IPS DF 6.9 (cell line): ENCODE results near the gene NXPH3.
"Not testable (repeated sequence)": the region's sequence is repeated elsewhere in the genome, so short reads cannot be mapped to it uniquely, and the experiment has no call there.

ENCODE experiments used
- DNase-seq: peaks from one replicate; pipeline ENCODE4 v3.0.0-alpha.2; 2013; ENCODE audit warnings: low read depth, low spot score
- H3K27ac ChIP-seq: one replicate; pipeline ENCODE4 v1.5.1; 2013; ENCODE audit warnings: low read length, control low read depth
- H3K27me3 ChIP-seq: 2 replicates; pipeline ENCODE4 v1.6.1; 2013; ENCODE audit warnings: mild to moderate bottlenecking, low read length; ENCODE audit not compliant: control insufficient read depth, insufficient read depth
- H3K36me3 ChIP-seq: 2 replicates; pipeline ENCODE4 v1.6.1; 2013; ENCODE audit warnings: low read length; ENCODE audit not compliant: control insufficient read depth, insufficient read depth
- H3K4me1 ChIP-seq: 2 replicates; pipeline ENCODE4 v1.6.1; 2013; ENCODE audit warnings: low read length; ENCODE audit not compliant: control insufficient read depth, insufficient read depth
- H3K4me3 ChIP-seq: 2 replicates; pipeline ENCODE4 v1.5.1; 2013; ENCODE audit warnings: mild to moderate bottlenecking, low read length
- H3K9me3 ChIP-seq: 2 replicates; pipeline ENCODE4 v1.6.1; 2013; ENCODE audit warnings: low read length, inconsistent platforms; ENCODE audit not compliant: control insufficient read depth, insufficient read depth
- WGBS: extraction: QIAGEN DNeasy Blood & Tissue Kit; methylation state at CpG from one replicate; pipeline ENCODE4 v1.1.7; 2013; ENCODE audit warnings: mixed read lengths, missing lambda C conversion rate; ENCODE audit not compliant: insufficient read length, insufficient coverage; 5-methylcytosine and 5-hydroxymethylcytosine counted together

Gene NXPH3

GRCh38 chr17:49548051-49548505 lies 27.6 kb upstream of the NXPH3 start:
- no peak for DNase-seq
- Histone ChIP-seq H3K36me3 (no peaks in the 10 kb centered on the region), H3K4me3 (no peak overlapping the region), H3K9me3 (no peaks in the 10 kb centered on the region), H3K27me3 (no peaks in the 10 kb centered on the region), H3K27ac (no peak overlapping the region), H3K4me1 (no peaks in the 10 kb centered on the region; the same call in none of the 2 replicates)
- WGBS = no CpG with 5 or more reads among the region's 12 CpGs

GRCh38 chr17:49548506-49549310 lies 27.0 kb upstream of the NXPH3 start:
- no CpG with 5 or more reads among the region's 8 CpGs for WGBS
- Histone ChIP-seq H3K27ac (no peak overlapping the region), H3K36me3 (no peaks in the 10 kb centered on the region), H3K9me3 (no peaks in the 10 kb centered on the region), H3K4me1 (no peaks in the 10 kb centered on the region; the same call in none of the 2 replicates), H3K27me3 (no peaks in the 10 kb centered on the region), H3K4me3 (no peak overlapping the region)
- DNase-seq = no peak

GRCh38 chr17:49549311-49549605 lies 26.4 kb upstream of the NXPH3 start:
- H3K9me3 ChIP-seq = no peaks in the 10 kb centered on the region
- H3K4me1 ChIP-seq = no peaks in the 10 kb centered on the region; the same call in none of the 2 replicates
- H3K27me3 ChIP-seq = no peaks in the 10 kb centered on the region
- H3K27ac ChIP-seq = no peak overlapping the region
- H3K36me3 ChIP-seq = no peaks in the 10 kb centered on the region
- DNase-seq = no peak
- H3K4me3 ChIP-seq = no peak overlapping the region
- WGBS = no CpG with 5 or more reads among the region's 6 CpGs

DNA sequence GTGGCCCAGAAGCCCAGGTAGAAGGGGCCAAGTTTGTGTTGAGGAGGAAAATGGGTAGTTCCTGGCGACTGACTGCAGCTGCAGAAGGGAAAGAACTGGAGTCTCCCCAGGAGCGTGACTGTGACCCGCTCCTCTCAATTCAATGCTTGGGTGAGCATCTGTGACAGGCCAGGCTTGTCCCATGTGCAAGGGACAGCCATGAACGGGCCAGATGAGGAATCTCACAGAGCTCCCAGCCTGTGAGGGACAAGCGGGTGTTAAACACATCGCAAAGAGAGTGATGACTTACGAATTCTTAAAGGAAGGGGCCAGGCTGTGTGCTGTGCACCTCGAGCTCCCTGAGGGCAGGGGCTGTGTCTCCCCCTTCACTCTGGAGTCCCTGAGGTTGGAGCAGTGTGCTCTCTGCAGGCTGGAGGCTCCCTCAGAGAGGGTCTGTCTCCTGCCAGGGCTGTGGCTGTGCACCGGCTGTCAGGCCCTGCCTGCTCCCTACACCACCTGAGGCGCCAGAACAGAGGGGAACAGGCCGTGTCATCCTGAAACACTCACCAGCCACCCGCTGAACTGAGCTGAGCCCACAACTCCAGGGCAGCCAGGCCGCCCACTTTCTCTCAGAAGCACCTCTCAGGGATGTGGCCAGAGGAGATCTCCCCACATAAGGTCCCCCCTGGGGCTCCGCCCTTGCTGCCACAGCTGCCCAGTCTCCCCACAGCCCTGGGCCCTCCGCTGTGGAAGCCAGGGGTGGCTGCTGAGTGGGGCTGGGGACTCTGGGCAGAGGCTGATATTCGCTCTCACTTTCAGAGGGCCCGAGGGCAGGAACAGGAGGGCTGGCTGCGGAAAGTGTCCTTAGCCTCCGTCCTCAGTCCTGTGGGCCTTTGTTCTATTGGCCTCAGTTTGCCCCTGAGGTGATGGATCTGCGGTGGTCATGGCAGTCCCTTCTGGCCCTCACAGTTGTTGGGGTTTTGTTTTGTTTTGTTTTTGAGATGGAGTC lies 25.7 kb upstream of the NXPH3 start:
- H3K4me1 ChIP-seq = no peaks in the 10 kb centered on the region; the same call in none of the 2 replicates
- H3K36me3 ChIP-seq = no peaks in the 10 kb centered on the region
- H3K27me3 ChIP-seq = no peaks in the 10 kb centered on the region
- no CpG with 5 or more reads among the region's 20 CpGs for WGBS
- no peak for DNase-seq
- H3K4me3 ChIP-seq = no peak overlapping the region
- H3K9me3 ChIP-seq = no peaks in the 10 kb centered on the region
- H3K27ac ChIP-seq = no peak overlapping the region

DNA sequence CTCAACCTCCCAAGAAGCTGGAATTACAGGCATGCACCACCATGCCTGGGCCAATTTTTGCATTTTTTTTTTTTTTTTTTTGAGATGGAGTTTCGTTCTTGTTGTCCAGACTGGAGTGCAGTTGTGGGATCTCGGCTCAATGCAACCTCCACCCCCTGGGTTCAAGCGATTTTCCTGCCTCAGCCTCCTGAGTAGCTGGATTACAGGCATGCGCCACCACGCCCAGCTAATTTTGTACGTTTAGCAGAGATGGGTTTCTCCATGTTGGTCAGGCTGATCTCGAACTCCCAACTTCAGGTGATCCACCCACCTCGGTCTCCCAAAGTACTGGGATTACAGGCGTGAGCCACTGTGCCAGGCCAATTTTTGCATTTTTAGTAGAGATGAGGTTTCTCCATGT lies 24.9 kb upstream of the NXPH3 start:
- no CpG with 5 or more reads among the region's 9 CpGs for whole genome bisulfite sequencing
- H3K27me3 ChIP-seq, H3K9me3 ChIP-seq, H3K4me3 ChIP-seq, DNase-seq, H3K27ac ChIP-seq, H3K4me1 ChIP-seq, H3K36me3 ChIP-seq: not testable (repeated sequence)

DNA sequence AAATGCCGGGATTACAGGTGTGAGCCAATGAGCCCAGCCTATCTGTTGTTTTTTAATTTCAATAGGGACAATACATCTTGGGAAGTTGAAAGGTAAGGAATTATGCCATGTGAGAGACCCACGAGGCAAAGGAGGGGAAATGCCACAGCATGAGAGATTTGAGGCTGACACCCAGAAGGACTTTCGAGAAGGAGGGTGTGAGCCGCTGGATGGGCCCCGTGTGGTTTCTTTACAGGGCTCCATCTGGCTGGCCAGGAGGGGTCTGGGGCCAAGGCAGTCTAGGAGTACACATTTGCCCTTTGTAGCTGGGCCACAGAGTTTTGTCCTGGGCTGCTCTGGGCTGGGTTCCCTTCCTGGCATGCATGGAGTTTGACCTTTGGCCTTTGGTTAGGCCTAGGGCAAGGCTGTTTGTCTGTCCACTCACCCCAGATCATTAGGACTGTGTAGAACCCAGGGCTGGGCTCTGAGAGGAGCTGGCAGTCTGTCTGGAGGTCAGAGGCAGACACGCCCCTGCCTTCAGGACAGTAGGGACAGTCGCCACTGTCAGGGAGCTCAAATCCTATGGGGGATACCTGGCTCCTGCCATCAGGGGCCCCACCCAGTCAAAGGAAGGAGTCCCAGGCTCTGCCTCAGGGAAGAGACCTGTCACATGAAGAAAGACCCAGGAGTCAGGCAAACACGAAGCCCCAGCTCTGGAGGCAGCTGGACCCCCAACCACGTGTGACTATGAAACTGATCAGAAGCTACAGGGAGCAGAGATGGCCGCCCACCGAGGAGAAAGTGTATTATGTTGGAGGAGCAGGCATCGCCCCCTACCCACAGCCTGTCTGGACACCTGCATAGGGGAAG lies 24.2 kb upstream of the NXPH3 start:
- WGBS = no CpG with 5 or more reads among the region's 12 CpGs
- Histone ChIP-seq H3K4me3 (no peak overlapping the region), H3K9me3 (no peaks in the 10 kb centered on the region), H3K27ac (no peak overlapping the region), H3K27me3 (no peaks in the 10 kb centered on the region), H3K4me1 (no peaks in the 10 kb centered on the region; the same call in 1 of the 2 replicates), H3K36me3 (no peaks in the 10 kb centered on the region)
- no peak for DNase-seq

- no peak for DNase-seq
- Histone ChIP-seq H3K27ac (no peak overlapping the region), H3K36me3 (no peaks in the 10 kb centered on the region), H3K9me3 (no peaks in the 10 kb centered on the region), H3K4me1 (no peaks in the 10 kb centered on the region; the same call in 1 of the 2 replicates), H3K27me3 (no peaks in the 10 kb centered on the region), H3K4me3 (no peak overlapping the region)
- no CpG with 5 or more reads among the region's 27 CpGs for WGBS
Measured at GRCh38 chr17:49552070-49552751, 23.5 kb upstream of the NXPH3 start.

DNA sequence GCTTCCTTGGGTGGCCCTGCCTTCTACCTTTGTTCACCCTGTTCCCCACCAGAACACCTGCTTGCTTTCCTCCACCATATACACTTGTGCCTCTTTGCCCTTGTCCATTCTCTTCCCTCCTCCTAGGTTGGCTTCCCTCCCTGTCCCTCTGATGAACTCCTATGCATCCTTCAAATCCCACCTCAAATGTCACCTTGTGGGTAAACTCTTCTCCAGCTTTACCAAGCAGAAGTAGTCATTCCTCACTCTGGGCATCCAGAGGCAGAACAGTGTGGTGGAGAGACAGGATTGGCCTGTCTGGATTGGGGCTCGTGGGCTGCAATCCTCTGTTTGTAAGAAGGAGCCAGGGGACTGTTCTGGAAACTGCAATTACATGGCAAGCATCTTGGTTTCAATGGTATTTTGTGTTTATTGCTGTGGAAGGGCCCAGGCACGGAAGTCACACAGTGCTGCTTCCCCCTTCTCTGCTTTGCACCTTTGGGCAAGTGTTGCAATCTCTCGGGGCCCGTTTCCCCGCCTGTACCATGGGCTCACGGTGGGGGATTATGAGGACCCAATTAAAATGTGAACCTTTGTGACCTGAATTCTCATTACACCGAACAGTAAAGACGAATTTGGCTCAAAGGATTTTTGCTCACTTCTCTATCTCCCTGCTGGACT lies 21.9 kb upstream of the NXPH3 start:
- no peaks in the 10 kb centered on the region for H3K36me3 ChIP-seq
- no peak for DNase-seq
- WGBS = no CpG with 5 or more reads among the region's 8 CpGs

DNA sequence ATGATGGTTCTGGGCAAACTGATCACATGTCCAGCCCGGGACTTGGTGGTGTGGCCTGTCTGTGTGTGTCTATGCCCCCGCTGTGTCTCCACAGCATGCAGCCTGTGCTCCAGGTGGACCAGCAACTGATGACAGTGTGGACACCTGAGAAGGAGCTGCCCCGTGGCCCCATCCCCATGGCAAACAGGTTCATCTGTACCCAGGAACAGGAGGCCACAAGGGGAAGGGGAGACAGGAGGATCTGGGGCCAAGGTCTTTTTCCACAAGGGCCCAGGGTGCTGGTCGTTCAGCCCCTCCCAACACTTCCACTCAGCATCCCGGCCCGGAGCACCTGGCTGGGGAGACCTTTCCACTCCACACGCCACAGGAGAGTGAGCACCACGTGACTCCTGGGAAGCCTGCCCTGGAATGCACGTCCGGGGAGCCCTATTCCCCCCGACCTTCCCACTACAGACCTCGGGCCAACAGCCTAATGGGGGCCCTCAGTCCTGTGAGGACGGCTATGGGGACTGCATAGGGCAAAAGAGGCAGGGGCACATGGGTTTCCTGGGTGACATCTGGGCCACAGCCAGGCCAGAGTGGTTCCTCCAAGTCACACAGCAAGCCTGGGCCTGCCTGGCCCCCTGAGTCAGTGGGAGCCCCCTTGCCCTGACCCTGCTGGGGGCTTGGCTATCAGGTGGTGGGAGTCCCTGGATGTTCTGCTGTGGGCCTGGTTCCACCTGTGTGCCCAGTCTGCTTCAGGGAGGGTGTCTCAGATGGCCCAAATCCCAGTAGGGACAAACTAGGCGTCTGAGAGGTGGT lies 20.8 kb upstream of the NXPH3 start:
- no CpG with 5 or more reads among the region's 14 CpGs for WGBS
- Histone ChIP-seq H3K27ac (no peak overlapping the region), H3K9me3 (no peaks in the 10 kb centered on the region), H3K27me3 (no peaks in the 10 kb centered on the region), H3K36me3 (no peaks in the 10 kb centered on the region), H3K4me3 (no peak overlapping the region), H3K4me1 (no peaks in the 10 kb centered on the region)
- no peak for DNase-seq

More for the DNA sequence above, 21.9 kb upstream of the NXPH3 start:
- Histone ChIP-seq H3K27ac (no peak overlapping the region), H3K4me3 (no peak overlapping the region), H3K27me3 (no peaks in the 10 kb centered on the region), H3K9me3 (no peaks in the 10 kb centered on the region), H3K4me1 (no peaks in the 10 kb centered on the region)
